Islet precursor cell (in vitro differentiated cells): ENCODE data around the gene TBL1X.
A peak's percentile ranks its signal among the peaks of the same experiment; 100 is the strongest.

Source experiments
- DNase-seq: peaks from one replicate; pipeline ENCODE4 v3.0.0-alpha.2; 2018

TBL1X gene

DNA sequence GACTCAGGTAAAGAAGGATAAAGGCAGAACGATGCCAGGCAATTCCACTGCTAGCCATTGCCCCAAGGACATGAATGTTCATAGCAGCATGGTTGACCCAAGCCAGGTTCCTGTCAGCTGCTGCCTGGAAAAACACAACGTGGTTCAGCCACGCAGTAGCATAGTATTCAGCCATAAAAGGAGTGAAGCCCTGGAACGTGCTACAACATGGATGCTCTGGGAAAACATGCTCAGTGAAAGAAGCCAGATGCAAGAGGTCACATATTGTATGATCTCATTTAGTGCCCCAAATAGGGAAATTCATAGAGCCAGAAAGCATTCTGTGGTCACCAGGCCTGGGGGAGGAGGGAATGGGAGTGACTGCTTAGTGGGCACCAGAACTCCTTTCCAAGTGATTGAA, 170.9 kb downstream of the TBL1X start:
- DNase-seq, result no peak

DNA sequence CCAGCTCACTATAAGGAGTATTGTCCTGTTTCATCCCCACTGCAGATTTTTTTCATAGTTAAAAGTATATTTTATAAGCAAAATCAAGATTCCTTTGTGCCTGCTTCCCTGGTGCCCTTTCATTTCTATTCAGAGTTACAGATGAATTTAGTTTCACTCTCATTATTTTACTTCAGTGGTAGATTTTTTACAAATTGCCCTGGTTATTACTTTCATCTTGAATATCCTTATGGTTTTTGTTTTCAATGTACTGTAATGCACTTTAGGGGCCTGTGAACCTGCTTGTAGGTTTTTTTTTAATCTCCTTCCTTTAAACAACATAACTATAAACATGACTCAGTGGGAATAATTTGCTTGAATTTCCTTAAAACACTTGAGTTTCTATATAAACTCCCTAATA, 174.0 kb downstream of the TBL1X start:
- no peak for DNase-seq

DNA sequence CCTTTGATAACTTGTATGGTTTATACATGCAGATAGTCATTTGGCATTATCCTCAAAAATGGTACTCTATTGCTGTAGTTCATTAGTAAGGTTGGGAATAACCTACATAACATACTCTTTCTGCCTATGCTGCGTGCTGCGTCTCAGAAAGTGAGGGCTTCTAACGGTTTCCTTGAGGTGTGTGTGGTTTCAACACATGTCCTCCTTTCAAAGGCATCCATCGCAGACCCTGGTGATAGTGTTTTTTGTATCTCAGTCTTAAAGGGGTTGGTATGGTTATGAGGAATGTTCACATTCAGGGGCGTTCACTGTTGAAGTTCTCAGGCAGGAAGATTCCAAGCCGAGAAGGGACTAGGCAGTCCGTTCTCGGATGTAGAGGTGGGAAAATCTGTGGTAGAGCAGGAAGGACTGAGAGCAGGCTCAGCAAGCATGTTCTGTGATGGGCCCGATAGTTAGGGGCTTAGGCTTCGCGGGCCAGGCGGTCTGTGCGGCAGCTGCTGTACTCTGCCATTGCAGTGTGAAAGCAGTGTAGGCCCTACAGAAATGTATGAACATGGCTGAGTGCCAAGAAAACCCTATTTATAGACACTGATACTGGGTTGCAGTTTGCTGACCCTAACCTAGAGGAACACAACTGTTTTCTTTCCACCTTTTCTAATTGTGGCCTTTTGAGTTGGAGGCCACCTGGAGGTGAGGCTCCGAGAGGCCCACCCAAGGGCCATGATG, 177.6 kb downstream of the TBL1X start:
- DNase-seq, result no peak

DNA sequence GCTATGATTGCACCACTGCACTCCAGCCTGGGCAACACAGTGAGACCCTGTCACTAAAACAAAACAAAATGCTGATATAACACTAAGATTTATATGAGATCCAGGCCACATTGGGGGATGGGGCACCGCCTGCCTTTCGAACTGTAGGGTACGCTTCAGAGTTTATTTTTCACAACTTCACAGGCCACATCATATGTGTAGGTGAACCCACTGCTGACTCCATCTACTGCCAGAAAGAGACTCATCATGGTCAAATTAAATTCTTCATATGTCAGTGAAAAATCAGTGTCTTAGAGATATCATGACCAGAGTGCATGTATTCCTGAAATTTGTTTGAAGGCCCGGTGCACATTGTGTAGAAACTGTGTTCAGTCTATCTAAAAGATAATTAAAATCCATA, 178.9 kb downstream of the TBL1X start:
- DNase-seq, result no peak

DNA sequence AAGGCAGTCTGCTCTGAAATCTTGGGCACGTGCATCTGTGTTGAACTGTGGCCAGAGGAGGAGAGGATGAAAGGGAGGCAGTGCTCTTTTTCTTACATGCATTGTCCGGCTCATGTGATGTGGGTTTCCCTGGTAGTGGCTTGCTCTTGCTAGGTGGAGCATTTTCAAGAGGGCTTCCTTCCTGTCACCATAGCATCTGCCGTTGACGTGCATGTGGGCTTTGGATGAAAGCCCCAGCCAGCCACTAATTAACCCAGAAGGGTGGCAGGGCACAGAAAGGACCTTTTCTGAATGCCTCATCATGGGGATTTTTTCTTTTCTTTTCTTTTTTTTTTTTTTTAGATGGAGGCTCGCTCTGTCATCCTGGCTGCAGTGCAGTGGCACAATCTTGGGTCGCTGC, 179.5 kb downstream of the TBL1X start:
- no peak for DNase-seq

DNA sequence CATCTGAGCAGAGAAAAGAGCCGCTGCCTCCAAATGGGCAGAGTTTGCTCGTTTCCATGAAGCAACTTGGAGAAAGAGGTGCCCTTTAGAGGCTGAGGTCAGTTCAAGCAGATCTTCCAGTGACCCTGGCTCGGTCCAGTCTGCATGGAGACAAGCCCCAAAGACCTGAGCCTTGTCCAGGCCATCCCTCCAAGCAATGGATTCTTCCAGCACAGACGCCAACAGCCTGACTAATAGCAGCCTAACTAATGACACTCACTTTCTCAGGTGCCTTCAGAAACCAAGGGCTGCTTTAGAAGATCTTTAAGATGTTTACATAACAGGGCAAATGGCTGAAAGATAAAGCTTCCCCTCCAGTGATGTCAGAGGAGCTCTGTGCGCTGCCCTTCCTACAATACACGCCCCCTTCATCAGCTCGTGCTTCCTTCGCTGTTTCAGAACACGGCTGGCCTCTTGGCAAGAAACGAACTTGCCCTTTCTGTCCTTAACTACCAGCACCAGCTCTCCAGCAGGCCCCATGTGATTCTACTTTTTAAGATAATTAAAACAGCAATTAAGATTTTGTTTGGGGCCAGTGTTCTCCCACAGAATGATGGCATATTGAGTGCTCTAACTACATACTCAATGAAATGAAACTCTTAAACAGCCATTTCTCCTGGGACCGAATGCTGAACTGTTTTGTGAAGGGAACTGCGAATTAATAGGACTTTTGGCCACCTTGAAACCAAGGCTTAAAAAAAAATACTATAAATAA, 181.8 kb downstream of the TBL1X start:
- DNase-seq, result no peak

DNA sequence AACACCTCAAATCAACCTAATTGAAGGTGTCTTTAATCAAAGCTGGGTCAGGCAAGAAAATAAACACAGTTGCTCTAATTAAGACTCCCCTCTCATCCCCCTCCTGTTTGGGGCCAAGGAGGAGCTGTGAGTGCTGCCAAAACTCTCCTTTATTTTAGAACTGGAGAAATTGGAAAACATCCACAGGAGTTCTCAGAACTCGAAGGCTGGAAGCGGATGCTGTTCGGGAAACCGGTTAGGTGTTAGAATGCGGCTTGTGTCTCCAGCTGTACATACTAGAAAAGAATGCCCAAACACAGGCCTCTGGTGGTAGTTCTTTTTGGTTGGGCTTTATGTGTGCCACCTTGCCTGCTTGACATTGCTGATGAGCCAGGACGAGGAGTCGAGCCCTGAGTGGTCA, 182.6 kb downstream of the TBL1X start:
- DNase-seq, result no peak

DNA sequence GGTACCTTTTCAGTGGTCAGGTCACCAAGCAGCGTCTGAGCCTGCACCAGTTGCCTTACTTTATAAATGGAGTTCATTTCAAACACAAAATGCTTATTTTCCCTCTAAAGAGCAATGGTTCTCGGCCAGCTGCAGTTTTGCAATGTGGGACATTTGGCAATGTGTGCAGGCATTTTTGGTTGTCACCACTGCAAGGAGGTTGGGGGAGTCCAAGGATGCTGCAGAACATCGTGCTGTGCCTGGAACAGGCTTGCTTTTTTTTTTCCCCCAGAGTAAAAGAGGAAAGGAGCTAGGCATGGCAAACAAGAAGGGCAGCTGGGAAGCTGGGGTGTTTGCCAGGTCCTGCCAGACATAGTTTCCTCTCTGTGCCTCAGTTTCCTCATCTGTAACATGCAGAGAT, 185.2 kb downstream of the TBL1X start:
- no peak for DNase-seq

DNA sequence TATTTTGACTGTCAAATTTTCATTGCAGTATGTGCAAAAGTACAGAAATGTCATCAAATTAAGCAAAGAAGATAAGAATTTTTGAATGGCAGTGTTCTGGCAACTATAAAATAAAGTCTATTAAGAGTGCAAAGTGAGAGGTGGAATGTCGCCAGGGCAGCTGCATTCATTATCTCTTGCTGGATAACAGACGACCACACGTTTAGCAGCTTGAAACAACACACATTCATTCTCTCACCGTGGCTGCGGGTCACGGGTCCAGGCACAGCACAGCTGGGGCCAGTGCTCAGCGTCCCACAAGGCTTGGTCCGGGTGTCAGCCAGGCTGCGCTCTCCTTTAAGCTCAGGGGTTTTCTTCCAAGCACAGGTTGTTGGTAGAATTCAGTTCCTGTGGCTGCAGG, 186.9 kb downstream of the TBL1X start:
- no peak for DNase-seq

DNA sequence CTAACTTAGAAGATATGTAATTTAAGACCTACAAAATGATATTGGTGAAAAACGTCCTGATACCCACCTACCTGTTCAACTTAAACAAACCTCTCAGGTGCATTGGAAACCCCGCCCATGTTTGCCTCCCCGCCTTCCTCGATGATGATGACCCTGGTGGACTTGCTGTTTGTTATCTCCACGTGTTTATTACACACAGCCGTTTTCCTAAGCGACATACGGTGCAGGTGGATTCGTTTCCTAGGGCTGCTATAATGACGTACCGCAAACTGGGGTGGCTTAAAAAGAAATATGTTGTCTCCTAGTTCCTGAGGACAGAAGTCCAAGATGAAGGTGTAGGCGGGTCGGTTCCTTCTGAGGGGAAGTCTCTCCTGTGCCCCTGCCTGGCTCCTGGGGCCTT, 190.1 kb downstream of the TBL1X start:
- no peak for DNase-seq

DNA sequence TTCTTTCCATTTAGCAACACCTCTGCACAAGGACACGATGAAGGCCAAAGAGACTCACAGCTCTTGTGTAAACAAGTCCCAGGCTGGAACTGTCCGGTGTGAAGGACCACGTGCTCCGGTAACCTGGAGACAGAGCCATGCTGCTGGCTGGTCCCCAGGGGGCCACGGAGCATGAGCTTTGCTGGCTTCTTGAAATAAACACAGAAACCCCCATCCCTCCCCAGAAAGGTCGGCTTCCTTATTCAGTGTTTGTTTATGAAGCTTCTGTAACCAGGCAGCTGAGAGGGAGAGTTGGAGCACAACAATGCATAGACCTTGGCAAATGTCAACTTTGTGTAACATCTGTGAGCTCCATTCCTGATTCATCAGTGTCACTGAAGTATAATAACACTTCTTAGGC, 191.4 kb downstream of the TBL1X start:
- DNase-seq, result no peak

DNA sequence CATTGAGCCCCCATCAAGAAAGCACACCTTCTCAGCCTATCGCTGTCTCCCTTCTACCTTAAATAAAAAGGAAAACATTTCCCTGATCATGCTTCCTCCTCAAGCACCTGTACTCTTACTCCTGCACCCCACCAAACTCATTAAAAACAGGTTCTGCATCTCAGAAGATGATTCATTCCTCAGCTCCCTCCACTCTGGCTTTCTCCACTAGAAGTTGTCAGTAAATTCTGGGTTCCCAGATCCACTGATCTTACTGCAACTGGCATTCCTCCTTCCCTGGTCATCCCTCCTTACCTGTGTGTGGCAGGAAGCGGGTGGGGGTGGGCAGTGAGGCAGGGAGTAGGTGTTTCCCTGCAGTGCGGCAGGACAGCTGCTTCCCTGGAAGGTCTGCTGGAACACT, 192.0 kb downstream of the TBL1X start:
- DNase-seq, result no peak

DNA sequence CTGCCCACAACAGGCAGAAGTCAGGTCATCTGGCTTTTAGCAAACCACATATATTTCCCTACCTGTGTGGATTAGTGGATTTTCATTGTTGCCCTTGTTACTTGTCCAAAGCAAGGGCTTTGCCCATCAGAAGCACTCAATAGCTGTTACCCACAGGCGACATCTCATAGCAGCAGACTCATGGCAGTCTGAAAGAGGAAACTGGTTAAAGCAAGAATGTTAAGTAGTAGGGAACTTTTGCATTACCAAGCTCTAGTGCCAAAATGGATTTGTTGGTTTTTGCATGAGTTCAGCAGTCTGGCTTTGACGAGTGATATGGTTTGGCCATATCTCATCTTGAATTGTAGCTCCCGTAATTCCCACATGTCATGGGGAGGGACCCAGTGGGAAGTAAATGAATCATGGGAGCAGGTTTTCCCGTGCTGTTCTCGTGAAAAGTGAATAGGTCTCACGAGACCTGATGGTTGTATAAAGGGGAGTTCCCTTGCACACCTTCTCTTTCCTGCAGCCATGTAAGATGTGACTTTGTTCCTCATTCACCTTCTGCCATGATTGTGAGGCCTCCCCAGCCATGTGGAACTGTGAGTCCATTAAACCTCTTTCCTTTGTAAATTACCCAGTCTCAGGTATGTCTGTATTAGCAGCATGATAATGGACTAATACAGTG, 192.9 kb downstream of the TBL1X start:
- no peak for DNase-seq

DNA sequence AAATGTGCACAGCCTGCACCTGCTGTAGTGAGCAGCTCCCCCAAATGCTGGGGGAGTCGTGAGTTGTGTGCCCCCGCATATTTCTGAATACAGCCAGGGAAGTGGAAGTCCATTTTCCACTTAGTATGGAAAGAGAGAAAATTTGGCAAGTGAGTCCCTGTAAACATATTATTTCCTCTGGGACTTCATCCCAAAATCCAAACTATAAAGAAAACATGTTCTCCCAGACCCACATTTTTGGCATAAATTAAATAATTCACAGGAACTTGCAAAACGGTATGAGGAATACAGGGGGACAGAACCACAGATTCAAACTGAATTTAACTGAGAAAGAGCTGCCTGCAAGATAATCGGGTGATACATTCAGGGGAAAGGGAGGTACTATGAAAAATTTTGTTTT, 193.6 kb downstream of the TBL1X start:
- DNase-seq, result no peak

DNA sequence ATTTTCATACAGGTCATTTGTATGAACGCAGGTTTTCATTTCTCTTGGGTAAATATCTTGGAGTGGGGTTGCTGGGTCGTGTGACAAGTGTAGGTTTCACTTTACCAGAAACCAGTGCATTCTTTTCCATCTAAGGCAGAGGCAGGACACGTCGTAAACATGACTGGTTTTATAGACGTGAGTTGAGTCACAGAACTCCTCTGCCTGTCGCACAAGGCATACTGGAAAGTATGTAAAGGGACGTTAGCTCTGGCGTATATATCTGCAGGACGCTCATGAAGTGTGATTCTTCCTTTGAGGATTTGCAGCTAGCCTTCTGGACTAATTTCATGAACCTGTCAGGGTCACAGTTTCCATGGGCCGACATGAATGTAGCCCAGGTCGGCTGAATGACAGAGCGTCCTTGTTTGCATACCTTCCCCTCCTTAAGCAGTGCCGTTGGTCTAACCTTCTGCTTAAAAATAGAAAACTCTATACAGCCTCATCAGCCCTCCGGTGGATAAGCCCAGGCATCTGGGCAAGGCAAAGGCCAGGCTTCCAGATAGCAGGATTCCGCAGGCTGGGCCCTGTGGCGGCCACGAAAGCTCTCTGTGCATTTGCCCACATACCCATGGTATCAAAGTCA, 194.8 kb downstream of the TBL1X start:
- peak; percentile 72 for DNase-seq

DNA sequence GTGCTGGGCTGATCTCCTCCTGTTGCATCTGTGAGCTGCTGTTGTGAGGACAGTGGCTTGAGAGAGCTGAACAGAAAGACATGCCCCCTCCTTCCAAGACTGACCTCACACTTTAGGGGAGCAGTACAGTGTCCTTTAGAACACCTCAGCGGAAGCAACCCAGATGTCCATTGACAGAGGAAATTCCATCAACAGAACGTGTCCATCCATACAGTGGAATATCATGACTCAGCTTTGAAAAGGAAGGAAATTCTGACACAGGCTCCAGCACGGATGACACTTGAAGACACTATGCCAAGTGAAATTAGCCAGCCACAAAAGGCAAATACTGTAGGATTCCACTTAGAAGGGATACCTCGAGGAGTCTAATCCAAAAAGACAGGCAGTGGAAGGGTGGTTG, 197.3 kb downstream of the TBL1X start:
- DNase-seq, result no peak

DNA sequence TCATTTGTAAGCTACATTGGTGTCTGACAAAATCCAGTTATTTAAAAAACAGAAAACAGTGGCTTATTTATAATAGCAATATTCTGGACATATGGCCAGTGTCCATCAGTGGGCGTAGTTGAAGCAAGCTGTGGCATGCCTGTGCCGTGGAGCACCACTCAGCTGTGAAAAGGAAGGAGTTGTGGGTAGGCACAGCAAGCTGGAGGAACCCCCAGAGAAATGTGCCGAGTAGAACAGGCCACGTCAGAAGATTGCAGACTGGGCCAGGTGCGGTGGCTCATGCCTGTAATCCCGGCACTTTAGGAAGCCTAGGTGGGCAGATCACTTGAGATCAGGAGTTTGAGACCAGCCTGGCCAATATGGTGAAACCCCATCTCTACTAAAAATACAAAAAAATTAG, 198.4 kb downstream of the TBL1X start:
- DNase-seq, result no peak

DNA sequence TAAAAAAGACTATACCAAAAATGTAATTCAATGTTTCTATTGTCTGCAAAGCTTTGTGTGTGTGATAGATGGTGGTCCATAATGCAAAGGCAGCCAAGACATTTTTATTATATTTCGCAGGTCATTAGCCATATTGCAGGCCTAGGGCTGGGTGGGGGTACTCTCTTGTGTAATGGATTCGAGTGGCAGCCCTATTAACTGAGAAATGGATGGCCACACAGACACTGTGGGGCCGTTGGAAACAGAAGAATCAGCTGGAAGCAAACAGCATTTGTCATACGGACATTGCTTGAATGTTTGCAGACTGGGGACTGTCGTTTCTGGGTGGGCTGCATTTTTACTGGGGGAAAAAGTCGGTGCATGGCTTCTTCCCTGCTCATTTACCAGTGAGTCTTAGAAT, 199.4 kb downstream of the TBL1X start:
- DNase-seq, result no peak

DNA sequence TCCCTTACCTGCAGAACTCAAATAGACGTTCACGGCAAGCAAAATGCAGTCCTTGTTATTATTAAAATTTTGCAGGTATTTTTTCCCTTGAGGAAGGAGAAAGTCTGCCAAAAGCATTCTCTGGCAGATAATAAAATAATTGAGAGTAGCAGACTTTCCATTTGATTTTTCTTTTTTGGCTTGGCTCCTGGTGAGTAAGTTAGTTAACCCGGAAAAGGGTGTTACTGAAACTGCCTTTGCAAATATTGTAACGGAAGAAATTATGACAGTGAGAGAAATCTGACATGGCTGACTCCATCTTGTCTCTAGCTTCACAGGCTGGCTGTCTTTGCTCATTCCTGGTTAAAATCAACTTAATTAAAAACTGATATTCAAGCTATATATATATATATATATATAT, 200.3 kb downstream of the TBL1X start:
- no peak for DNase-seq

DNA sequence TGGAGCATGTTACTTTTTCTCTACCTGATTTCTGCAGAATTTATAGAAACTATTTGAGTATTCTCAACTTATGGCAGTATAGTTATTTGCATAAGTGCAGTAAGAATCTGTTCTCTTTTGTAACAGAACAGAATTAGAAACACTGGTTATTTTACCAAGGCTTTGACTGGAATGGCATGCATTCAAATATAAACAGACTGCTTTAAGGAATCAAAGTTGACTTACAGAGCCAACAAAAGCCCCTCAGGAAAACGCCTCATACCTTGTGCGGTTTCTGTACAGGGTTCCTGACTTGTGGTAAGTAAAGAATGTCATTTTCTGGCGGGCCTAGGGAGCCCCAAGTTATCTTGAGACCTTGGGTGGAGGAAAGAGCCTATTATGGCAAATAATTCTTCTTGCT, 203.7 kb downstream of the TBL1X start:
- no peak for DNase-seq

DNA sequence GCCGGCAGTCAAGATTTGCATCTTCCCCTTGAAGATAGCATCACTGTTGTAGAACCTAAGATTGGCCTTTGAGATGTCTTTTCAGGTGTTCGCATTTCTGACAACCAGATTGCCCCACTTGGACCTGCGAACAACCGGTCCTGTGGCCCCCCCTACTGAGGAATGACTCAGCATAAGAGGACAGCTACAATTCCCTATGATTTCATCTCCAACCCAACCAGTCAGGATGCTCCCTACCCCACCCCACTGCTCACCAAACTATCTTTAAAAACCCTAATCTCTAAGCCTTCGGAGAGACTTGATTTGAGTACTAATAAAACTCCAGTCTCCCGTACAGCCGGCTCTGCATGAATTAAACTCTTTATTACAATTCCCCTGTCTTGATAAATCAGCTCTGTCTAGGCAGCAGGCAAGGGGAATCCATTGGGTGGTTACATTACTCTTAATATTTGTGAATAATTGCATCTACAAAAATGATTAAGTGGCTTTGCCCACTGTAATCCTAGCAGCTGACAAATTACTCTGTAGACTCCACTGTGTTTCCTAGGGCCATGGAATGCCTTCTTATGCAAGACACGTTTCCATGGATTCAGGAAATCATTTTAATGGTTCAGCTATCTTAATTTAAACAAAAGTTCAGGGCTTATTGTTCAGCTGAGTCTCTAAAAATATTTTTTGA, 205.4 kb downstream of the TBL1X start:
- DNase-seq, result no peak

DNA sequence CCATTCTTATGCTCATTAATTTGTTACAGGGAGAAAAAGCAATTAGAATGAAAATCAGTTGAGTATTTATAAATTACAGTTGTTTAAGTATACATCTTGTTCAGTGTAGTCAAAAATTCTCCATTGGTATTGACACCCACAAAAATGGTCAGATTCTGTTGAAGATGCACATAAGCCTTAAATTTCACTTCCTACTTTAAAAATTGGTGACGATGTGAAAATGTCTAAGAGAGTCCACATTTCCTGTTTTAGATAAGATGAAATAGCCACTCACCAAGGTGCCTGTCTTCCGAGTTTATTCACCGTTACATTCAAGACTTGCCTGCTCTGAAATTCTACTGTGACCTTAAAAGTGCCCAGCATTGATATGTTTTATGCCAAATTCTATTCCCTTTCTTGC, 207.1 kb downstream of the TBL1X start:
- no peak for DNase-seq

DNA sequence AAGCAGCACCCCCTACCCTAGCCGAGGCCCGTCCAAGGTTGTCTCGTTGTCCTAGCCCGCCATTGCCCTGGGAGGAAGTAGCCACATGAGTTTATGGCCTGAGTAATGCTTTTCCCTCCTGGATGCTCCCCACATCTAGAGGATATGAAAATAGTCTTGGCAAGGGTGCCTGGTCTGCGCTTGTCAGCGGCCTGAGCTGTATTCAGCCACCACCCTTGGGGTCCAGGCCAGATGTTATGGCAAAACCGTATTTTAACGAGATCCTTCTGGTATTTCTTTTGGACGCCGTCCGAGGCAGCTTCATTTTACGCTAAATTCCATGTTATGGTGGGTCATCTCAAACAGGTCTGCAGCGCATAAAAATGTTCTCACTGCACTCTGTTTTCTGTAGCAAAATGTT, 211.4 kb downstream of the TBL1X start:
- DNase-seq, result no peak
